ENCODE results near the gene CLDN11.

Gene CLDN11

DNA sequence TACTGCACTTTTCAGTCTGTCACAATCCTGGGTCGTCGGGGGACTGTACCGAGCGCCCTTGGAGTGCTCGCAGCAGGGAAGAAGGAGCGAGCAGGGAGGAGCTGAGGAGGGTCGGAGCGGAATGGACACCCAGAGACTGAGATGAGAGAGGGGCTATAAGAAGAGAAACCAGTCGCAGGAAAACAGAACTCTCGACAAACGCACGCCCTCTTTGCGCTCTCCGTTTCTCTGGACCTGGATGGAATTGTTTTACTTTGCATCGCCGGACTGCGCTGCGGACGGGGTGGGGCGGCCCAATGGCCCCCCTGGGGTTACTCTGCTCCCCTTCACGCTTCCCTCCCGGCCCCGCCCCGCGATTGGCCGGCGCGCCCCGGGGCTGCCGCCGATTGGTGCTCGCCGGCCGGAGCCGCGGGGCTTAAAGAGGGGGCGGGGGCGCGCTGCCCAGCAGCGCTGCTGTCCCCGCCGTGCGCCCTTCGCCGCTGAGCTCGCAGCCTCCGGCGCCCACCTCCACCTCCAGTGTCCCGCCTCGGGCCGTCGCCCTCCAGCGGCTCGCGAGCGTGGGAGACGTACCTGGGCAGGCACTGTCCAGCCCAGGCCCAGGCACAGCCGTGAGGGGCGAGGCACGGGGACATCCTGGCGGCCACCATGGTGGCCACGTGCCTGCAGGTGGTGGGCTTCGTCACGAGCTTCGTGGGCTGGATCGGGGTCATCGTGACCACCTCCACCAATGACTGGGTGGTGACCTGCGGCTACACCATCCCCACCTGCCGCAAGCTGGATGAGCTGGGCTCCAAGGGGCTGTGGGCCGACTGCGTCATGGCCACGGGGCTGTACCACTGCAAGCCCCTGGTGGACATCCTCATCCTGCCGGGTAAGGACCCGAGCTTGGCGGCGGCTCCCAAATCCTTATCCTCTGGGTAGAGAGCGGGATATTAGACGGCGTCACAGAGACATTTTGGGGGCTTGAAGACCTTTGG lies at the start of gene CLDN11:
Gene CLDN11 (plus strand): TSS at position 447 of the 977 bp plus-strand sequence. CDS start 199 bp downstream, at position 646.
- DNase-seq = peak; percentile 59

GRCh38 chr3:170368921-170369320 lies 49.7 kb upstream of the CLDN11 start:
- no peak for DNase-seq

DNA sequence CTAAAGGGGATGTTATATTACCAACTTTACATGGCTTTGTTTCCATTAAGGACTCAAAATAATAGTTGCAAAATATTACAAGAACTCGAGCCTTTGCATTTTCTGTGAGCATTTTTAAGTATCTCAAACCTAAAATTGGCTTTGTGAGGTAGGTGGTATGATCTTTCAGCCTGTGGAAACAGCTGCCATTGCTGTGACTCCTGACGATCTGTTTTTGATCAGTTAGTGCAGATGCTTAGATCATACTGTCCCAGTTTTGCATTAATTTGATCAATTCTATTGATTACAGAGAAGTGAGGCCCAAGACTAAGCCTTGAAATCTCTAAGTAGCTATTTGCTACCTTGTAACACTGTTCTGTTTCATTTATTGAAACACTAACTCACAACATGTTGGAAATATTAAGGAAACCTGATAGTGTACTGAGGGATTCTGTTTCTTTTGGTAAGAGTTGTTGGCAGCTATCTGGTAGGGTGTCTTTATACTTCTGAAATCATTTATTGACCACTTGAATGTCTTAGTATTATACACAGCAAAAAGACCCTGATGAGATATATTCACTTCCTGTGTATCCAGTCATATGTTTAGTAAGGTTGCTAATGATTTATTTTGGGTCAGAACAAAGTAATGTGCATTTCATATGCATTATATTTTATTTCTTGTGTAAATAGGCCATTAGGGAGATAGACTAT lies 46.3 kb upstream of the CLDN11 start:
- no peak for DNase-seq

DNA sequence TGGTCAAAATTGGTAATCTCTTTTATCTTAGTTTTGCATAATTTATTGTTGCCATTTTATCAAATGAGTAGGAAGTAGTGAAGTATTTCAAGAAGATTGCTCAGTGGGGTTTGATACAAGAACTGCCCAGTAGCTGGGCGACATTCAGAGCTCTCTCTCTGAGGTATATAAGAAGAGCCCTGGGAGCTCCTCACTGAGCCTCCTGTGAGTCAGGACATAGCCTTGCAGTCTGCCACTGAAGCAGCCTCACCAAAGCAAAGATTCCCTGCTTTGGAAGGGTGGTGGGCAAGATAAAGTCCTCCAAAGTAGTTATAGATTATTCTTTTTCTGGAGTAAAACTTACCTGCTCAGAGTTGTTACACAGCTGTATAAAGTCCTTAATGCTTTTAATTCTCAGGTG lies 35.1 kb upstream of the CLDN11 start:
- DNase-seq = no peak

- DNase-seq = no peak
Measured at GRCh38 chr3:170386468-170386867, 32.2 kb upstream of the CLDN11 start.

GRCh38 chr3:170387950-170388349 lies 30.7 kb upstream of the CLDN11 start:
- no peak for DNase-seq

DNA sequence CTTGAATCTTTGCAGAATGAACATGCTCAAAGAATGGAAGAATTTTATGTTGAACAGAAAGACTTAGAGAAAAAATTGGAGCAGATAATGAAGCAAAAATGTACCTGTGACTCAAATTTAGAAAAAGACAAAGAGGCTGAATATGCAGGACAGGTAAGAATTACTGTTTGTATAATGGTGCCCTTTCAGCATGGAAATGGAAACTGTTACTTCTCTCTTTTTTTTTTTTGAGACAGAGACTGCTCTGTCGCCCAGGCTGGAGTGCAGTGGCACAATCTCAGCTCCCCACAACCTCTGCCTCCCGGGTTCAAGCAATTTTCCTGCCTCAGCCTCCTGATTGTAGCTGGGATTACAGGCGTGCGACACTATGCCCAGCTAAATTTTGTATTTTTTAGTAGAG lies 27.6 kb upstream of the CLDN11 start:
- no peak for DNase-seq

- DNase-seq = no peak
Measured at GRCh38 chr3:170397685-170398084, 21.0 kb upstream of the CLDN11 start.

- DNase-seq = no peak
Measured at GRCh38 chr3:170405101-170405500, 13.6 kb upstream of the CLDN11 start.

GRCh38 chr3:170410428-170411029 lies 8.1 kb upstream of the CLDN11 start:
- DNase-seq = no peak

DNA sequence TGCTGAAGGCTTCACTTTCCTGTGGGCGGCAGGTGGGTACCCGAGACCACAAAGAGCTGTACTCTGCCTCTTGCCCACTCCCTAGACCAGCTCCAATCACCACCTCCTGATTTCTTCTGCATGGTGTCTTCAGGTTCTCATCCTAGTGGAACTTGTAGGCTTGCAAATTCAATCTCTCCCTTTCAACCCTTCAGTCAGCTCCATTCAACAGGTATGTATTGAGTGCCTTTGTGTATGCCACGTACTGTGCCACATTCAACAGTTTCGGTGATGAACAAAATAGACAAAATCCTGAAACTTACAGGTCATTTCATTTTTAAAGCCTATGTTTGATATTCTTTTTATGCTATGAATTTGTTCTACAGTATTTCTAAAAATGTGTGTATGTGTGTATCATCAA lies 5.4 kb upstream of the CLDN11 start:
- no peak for DNase-seq

- peak; percentile 79 for DNase-seq
Measured at GRCh38 chr3:170414202-170414663, 4.4 kb upstream of the CLDN11 start.

GRCh38 chr3:170417090-170417489 lies 1.6 kb upstream of the CLDN11 start:
- DNase-seq = no peak

- no peak for DNase-seq
Measured at GRCh38 chr3:170419557-170420087, 954 bp downstream of the CLDN11 start.

- DNase-seq = no peak
Measured at GRCh38 chr3:170420307-170420821, 1.7 kb downstream of the CLDN11 start.

- no peak for DNase-seq
Measured at GRCh38 chr3:170421111-170421641, 2.5 kb downstream of the CLDN11 start.

DNA sequence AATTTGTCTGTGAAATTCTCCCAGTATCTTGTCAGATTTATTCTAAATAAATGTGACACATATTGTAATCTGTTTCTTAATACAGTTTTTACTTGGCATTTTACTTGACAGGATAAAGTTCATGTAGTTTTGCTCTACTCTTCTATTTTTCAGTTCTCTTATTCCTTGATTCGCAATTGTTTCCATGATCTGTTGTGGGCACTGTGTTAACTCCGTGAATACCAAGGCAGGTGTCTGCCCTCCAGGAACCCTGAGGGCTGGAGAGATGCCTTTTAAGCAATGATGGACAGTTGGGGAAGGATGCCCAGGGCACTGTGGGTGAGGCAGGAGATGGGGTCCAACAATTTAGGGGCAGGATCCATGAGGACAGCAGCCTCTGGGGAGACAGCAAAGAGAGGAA lies 3.1 kb downstream of the CLDN11 start:
- no peak for DNase-seq

DNA sequence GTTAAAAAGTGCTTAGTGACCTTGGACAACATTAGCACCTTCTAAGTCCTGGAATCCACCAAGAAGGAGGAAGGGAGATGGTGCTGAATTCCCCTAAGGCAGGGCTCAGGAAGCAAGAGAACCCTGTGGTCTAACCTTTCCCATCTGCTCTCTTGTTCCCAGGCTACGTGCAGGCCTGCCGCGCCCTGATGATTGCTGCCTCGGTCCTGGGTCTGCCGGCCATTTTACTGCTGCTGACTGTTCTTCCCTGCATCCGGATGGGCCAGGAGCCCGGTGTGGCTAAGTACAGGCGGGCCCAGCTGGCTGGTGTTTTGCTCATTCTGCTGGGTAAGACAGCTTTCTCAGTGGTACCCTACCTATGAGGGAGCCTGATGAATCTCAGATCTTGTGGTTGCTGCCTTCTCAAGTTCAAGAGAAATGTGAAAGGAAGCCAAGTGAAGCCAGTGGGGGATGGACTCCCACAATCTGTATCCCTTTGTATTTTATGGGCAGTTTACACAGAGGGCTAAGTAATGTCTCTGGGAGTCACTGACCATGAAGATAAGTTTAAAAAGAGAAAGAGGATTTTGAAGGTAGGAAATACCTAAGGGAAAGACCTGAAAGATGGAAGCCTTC lies 4.4 kb downstream of the CLDN11 start:
- no peak for DNase-seq

GRCh38 chr3:170424879-170425278 lies 6.2 kb downstream of the CLDN11 start:
- no peak for DNase-seq

DNA sequence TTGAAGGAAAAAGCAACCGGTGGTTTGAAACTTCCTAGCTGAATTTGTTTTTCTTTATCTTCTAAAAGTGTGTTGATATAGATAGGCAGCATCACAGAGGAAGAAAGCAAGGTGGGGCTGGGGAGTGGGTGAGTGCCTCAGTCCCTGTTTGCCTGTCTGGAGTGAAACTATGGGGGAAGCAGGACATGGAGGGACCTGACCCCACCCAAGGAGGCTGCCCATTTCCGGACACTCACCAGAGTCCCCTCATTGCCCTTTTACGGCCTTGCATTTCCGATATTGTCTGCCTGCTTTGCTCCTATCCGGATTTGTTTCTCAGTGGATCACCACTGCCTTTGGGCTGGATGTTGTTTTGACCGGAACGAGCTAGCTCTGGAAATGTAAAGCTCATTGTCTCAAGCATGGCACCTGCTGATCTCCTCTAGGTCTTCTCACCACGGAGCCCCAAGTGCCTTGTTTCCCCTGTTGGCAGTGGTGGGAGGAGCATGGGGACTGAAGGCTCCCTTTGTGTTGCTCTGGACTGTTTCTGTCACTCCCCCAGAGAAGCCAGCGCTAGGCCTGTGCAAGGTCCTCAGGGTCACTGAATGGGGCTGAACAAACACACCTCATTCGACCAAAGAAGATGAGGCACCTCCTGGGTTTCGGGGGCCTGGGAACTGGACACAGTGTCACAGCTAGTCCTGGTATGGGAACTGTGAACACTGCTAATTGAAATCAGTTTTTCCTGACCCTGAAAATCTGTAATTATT lies 7.0 kb downstream of the CLDN11 start:
- no peak for DNase-seq

- no peak for DNase-seq
Measured at GRCh38 chr3:170426240-170426797, 7.7 kb downstream of the CLDN11 start.

Measured in NCI-H1436 (cell line).